Measurements from ENCODE around the gene SLC9C1.

The SLC9C1 gene

DNA sequence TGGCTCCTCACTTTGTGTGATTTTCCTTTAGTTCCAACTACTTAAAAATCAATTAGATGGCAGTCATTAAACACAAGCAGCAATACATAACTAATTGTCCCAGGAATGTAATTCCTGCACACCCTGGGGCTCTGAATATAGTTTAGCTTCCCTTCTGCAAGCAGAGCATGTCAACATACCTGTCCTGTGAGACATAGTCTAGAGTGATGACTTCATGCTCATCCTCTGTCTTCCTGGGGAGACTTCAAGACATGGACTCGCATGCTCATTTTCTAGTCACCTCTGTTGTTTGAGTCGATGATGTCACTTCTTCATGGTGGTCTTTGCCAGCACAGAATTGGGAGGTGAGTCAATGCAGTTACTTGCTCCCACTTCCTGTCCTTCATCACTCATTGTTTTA, 192.1 kb downstream of the SLC9C1 start:
- no peak for DNase-seq

DNA sequence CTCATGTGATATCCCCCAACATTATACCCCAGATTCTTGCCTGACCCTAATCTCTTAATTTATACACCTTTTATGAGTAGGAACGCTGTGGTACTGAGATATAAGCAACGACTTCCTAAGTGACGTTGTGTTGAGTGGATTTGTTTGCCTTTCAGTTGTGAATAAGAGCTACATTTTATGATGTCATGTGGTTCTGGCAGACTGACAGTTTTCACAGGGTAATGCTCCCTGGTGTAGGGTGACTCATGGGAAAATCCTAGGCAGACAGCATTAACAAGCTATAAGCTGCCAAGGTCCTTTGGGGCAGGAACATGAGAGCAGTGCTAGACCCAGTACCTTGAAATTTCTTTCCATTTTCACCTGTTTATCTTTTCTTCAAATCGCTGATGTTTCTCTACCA, 196.6 kb downstream of the SLC9C1 start:
- no peak for DNase-seq

DNA sequence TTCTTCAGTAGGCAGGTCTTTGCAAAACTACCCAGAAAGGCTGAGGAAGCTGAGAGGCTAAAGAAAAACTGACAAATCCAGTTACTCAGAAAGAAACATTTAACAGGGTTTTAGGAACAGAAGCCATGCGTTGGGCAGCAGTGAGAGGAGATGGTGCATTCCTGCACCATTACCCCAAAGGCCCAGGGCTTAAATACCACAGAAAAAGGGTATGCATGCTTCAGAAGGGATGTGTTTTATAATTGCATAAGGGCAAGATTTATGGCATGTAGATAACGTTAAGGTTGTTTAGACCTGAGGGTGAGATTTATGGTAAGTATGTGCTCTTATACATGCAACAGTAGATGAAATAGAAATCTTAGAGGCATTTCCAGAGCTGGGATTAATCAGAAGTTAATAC, 197.8 kb downstream of the SLC9C1 start:
- no peak for DNase-seq

DNA sequence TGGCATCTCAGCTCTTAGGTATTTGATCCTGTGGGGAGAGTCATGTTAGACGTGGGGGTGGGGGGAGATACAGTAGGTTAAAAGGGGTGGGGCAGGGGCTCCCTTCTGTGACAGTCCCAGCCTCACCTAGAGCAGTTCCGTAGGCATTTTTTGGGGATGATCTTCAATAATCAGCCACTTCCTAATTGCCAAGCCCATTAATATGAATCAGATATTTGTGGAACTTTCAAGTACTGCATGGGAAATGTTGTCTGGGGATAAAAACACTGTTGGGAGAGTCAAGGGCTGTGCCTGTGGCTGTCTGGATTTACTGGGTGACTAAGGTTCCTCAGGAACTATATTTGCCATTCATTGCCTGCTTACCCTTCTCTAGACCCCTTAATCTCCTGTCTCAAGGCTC, 198.3 kb downstream of the SLC9C1 start:
- no peak for DNase-seq

DNA sequence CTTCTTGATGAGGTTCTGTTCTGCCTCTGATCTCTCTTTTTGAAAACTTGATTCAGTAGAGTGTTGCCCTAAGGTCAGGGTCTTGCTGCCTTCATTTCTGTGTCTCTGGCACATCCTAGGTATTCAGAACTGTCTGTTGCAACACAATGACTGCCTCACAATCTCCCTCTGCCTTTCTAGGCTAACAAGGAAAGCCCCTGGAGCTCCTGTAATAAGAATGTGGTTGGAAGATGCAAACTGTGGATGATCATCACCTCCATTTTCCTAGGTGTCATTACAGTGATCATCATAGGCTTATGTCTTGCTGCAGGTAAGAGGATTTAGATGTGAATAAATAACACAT, 200.9 kb downstream of the SLC9C1 start:
- DNase-seq: no peak

DNA sequence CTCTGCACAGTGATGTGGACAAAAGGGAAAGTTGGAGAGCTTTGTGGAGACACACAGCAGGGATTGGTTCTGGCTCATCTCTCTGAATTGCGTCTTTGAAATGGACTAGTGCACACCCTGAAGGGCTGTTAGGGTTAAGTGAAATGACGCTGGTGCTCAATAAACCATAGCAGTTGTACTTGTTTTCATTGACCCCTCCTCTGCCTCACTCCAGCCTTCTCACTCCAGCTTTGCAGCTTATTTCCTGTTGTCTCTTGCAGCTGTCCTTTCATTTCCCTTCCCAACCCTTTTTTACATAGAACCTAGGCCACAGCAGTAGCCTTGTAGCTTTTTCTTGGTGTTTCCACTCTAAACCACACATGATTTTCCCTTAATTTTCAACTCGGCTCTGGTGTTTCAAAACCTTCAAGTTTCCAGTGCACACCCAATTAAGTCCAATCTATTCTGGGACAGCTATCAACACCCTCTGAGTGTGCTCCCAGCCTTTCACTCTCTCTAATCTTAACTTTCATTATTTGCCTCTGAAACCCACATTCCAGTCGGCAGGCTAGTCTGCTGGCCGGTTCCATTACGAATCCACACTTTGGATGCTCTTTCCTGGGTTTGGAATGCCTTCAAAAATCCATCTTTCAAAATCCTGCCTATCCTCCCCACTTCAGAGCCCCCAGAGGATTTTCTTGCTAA, 201.4 kb downstream of the SLC9C1 start:
- no peak for DNase-seq

DNA sequence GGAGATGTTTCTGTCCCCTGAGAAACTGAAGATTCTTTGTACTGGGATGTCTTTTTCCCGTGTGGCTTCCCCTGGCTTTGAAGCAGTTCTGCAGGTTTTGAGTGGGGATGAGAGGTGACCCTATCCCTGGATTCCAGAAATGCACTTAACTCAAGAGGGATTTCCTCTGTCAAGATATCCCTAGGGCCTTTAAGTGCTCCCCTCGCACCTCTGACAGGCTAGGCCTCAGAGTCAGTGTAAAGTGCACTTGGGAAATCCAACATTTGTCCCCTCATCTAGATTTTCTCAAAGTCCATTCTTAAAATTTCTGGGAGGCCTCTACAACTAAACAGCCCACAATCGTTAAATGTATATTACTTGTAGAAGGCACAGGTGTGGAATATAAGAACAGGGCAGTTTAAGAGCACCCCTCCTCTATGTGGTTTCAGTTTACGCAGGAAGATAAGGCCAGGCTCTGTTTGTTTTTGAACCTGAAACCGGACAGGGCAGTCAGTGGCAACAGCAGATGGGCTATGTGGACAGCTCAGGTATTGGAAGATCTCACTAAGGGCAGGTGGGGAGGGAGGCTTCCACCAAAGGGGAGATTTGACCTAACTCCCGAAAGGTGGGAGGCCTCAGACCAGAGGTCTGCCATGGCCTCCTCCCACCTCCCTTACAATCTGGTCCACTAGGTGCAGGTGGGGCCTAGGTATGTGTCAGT, 203.0 kb downstream of the SLC9C1 start:
- DNase-seq: no peak
